Stimulated activated CD4-positive, alpha-beta T cell treated with anti-CD3 and anti-CD28 coated beads, Interleukin-2, amount 100 ng/mL, for 4 hours (primary cell): ENCODE measurements around the gene UGT1A7.

Experiments used
- DNase-seq: peaks from one replicate; pipeline ENCODE4 v3.0.0-alpha.2; 2020; ENCODE audit warnings: low read depth

The UGT1A7 gene

GRCh38 chr2:233761040-233761769, 79.5 kb downstream of the UGT1A7 start:
- no peak for DNase-seq

- no peak for DNase-seq
Measured at GRCh38 chr2:233764264-233764663, 82.6 kb downstream of the UGT1A7 start.

GRCh38 chr2:233764761-233765160, 83.1 kb downstream of the UGT1A7 start:
- no peak for DNase-seq

- DNase-seq: no peak
Measured at GRCh38 chr2:233766416-233766815, 84.7 kb downstream of the UGT1A7 start.

- no peak for DNase-seq
Measured at GRCh38 chr2:233768076-233768475, 86.4 kb downstream of the UGT1A7 start.

- DNase-seq: no peak
Measured at GRCh38 chr2:233769260-233769659, 87.6 kb downstream of the UGT1A7 start.

- DNase-seq: no peak
Measured at GRCh38 chr2:233772153-233772552, 90.5 kb downstream of the UGT1A7 start.

GRCh38 chr2:233772583-233772982, 90.9 kb downstream of the UGT1A7 start:
- DNase-seq: no peak

- DNase-seq: no peak
Measured at GRCh38 chr2:233773854-233774253, 92.2 kb downstream of the UGT1A7 start.

GRCh38 chr2:233775414-233775813, 93.7 kb downstream of the UGT1A7 start:
- DNase-seq: no peak

- DNase-seq: no peak
Measured at GRCh38 chr2:233778030-233778429, 96.3 kb downstream of the UGT1A7 start, which contains the start of gene MROH2A. Gene MROH2A (plus strand): TSS chr2:233778330. CDS start chr2:233779359, 1,029 bp downstream.

GRCh38 chr2:233779722-233780121, 98.0 kb downstream of the UGT1A7 start:
- no peak for DNase-seq

- no peak for DNase-seq
Measured at GRCh38 chr2:233780771-233781170, 99.1 kb downstream of the UGT1A7 start.

- no peak for DNase-seq
Measured at GRCh38 chr2:233789554-233789953, 107.9 kb downstream of the UGT1A7 start.

- no peak for DNase-seq
Measured at GRCh38 chr2:233791151-233791882, 109.6 kb downstream of the UGT1A7 start.

GRCh38 chr2:233791883-233792329, 110.2 kb downstream of the UGT1A7 start:
- DNase-seq: no peak

- no peak for DNase-seq
Measured at GRCh38 chr2:233792720-233793119, 111.0 kb downstream of the UGT1A7 start.

- no peak for DNase-seq
Measured at GRCh38 chr2:233793465-233794127, 111.9 kb downstream of the UGT1A7 start.

GRCh38 chr2:233794128-233794658, 112.5 kb downstream of the UGT1A7 start:
- DNase-seq: no peak

- no peak for DNase-seq
Measured at GRCh38 chr2:233795735-233796171, 114.1 kb downstream of the UGT1A7 start.

GRCh38 chr2:233796254-233796653, 114.6 kb downstream of the UGT1A7 start:
- no peak for DNase-seq

GRCh38 chr2:233798335-233799086, 116.8 kb downstream of the UGT1A7 start:
- no peak for DNase-seq
